ENCODE measurements around the gene KRTAP6-3. TPM values are rescaled to one million over a fixed set of nuclear protein-coding genes. Genes with fewer than 3 reads are reported as not detected.

KRTAP6-3 gene
- total and polyA plus RNA-seq, 2 of the 8 experiments (the other 6 are each of a cell fraction or from before 2014, with no cell fraction given): not detected

DNA sequence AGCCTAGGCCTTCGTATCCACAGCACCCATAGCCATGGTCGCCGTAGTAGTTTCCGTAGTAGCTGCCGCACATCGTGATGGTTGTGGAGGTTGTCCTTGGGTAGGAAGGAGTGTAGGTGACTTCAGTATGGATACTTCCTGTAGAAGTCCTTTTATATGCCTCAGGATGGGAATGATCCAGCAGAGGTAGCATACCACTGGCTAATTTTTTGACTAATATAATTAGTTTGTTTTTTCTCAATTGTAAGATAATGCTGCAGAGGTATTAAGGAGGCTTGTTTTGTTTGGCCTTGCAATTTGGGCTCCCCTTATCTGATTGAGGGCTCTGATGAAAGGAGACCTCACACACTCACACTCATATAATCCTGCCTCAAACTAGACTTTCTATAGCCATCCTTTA, 6.6 kb downstream of the KRTAP6-3 start, which contains the start of gene KRTAP6-2 (continued):
- no peak for TF ChIP-seq CHD7 (IDR thresholded peaks at IDR 0.05; ENCODE audit: insufficient replicate concordance, low read length)
- TF ChIP-seq SAP30 (IDR thresholded peaks at IDR 0.05; ENCODE audit: insufficient read depth, insufficient replicate concordance, low read length): no peak
- TF ChIP-seq RBBP5 (IDR thresholded peaks at IDR 0.05; ENCODE audit: borderline replicate concordance, low read depth, low read length): no peak
- TF ChIP-seq JUND (IDR thresholded peaks at IDR 0.05; ENCODE audit: low read length): no peak

Data from H1 (cell line).